HG02870 (cell line): ENCODE measurements around the gene SMIM35.

Experiments used
- ATAC-seq: cut with Tn5 transposase; IDR thresholded peaks from one replicate; pipeline ENCODE4 v1.9.1; 2021; ENCODE audit warnings: mild to moderate bottlenecking, moderate library complexity; ENCODE audit not compliant: unreplicated experiment

Gene SMIM35

DNA sequence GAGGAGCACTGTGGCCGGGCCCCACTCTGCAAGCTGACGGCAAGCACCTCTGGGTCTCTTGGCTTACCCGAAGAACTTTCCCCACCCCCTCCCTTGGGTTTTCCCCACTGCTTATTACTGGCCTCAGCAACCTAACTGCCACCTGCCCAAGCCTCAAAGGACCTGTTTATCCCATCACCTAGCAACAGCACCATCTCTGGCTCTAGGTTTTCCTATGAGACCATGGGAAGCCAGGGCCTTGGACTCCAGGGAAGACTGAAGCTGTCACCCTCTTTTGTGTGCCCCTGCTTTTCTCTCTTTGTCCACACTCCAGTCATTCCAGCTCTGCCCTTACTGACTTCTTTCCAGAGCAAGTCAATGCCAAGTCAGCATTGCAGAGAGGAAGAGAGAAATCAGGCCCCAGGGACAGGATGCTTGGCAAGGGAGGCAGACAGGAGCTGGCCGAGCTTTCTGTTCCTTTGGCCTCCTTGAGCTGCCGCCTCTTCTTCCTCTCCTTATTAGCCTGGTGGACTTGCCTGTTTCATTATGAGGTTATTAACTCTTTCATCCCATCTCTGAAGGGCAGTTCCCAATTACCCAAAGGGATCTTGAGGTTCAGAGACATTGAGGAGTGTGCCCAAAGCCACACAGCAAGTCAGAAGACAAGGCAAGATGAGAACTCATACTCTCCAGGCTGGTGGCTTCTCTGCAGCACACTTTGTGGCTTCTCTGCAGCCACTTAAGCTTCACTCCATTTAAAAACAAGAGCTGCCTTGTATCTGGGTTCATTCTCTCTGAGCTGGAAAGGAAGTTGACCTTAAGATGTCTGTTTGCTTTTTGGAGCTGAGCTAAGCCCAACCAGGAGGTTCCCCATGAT is at the start of gene SMIM35:
SMIM35 (minus strand) TSS at position 51 of the 856 bp plus-strand sequence. CDS start 206 bp downstream, outside the sequence.
- no peak for ATAC-seq

DNA sequence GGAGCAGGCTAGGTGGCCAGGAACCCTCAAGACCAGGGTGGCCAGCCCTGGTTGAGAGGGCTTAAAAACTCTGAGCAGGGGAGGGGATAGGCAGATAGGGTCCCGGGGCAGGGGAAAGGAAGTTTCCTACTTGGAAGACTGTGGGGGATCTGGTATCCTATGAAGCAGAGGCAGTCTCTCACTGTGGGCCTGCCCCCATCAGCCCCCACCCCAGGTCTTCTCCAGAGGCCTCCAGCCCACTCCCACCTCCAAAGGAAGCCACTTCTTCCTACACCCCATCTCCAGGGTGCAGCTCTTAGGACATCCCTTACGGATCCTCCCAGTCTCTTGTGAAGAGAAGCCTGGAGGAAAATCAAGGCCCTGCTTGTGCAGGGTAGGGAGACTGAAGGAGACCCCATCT is 49.6 kb upstream of the SMIM35 start:
- ATAC-seq, result no peak

- ATAC-seq, result no peak
Measured at GRCh38 chr11:118135796-118136165, 49.0 kb upstream of the SMIM35 start.

GRCh38 chr11:118135051-118135795 is 48.5 kb upstream of the SMIM35 start:
- no peak for ATAC-seq

GRCh38 chr11:118133816-118134215 is 47.1 kb upstream of the SMIM35 start:
- no peak for ATAC-seq

DNA sequence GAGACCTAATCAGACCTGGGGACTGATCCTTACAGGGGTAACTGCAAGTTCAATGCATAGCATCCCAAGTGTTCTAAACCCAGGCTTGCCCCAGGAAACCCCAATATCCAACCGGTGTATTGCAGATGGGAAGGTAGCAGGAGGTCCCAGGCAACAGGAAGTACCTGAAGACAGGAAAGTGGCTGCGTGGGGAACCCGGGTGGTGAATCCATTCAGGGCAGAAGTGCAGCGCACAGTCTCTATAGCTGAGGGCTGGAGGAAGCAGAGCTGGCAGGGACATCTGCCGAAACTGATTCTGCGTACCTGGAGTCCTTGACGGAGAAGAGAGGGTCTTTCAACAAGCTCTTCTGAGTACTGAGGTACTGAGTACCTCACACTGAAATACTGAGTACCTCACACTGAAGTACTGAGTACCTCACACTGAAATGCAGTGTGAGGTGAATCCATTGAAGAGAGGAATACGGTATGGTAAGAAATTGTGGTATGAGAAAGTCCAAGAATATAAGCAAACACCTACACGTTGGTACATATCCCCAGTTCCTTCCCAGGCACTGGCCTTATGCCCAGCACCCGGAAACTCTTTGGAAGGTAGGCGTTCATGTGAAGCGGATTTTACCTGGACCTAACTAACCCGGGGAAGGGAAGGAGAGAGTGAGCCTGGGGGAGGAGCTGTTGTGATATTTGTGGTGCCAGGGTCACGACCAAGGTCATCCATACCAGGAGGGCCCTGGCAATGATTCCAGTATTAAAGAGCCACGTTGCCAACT is 45.8 kb upstream of the SMIM35 start:
- ATAC-seq, result no peak

DNA sequence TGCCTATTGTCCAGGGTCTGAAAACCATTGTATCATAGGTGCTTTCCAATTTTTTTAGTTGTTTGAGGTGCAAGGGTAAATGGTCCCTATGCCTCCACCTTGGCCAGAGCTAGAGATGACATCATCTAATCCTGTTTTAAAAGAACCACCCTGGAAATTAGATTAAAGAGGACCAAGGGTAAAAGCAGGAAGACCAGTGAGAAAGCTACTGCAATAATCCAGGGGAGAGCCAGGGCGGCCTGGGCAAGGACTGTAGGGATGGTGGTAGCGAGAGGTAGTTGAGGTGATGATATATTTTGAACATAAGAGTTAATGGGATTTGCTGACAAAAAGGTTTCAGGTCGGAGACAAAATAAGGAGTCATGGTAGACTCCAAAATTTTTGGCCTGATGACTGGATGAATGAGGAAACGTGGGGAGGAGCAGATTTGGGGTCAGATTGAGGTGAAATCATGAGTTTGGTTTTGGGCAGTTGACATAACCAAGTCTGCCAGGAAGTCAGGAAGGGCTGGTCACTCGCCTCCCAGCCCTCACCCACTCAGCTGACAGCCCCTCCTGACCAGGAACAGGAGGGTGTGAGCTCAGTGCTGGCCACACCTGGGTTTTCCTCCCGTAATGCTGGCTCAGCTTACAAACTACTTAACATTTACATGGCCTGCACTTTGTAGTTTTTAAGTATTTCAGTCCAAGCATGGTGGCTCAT is 42.9 kb upstream of the SMIM35 start:
- ATAC-seq, result no peak

- no peak for ATAC-seq
Measured at GRCh38 chr11:118128721-118129470, 42.1 kb upstream of the SMIM35 start.

- no peak for ATAC-seq
Measured at GRCh38 chr11:118128310-118128709, 41.5 kb upstream of the SMIM35 start.

DNA sequence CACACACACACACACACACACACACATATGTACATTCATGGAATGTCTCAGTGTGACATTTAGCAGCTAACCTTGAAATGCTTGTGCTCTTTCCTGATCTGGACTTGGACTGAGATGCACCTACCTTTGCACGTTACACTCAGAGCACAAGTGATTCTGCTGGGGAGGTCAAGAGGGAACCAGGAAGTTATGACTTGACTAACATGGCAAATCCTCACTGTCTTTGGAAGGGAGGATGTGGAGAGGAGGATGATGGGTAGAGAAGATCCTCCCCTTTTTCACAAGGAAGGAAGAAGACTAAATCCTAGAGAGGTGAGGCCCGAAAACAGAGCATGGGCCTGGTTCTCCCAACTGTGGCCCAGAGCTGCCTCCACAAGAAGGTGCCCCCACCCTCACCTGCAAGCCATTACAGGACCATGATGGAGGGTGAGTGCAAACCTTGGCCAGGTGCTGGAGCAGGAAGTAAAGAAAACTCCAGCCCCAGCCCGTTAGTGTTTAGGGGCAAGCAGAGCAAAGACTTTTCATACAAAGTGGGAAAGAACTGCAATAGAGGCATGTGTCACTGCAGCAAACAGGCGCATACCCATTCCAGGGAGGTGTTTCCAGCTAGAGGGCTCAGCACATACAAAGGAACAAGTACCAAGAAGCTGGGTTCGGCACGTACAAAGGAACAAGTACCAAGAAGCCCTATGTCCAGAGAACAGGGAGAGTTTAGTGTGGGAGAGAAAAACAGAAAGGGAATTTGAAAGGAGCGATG is 39.5 kb upstream of the SMIM35 start:
- ATAC-seq, result no peak

DNA sequence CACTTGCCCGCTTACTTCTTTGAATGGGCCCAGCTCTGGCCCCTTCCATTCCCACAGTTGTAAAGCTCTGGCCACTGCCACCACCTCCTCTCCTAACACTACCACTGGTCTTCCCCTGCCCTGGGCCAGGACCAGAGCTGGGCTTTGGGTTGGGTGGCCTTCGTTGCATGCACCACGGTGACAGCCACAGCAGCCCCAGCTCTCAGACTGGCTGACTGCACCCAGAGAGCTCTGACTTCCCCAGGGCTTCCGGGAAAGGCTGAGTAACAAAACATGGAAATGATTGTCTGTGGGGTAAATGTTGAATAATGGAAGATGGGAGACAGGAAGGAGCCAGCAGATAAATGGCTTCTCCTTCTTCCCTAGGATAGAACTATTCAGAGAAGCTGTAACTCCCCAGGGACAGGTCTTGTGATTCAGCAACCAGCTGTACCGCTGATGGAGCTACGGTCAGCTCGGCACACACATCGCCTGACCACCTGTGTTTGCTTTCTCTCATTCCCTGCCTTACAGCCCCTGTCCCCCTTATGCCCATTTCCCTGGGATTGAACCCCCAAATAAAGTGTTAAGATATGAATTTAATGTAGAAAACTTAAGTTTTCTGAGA is 38.3 kb upstream of the SMIM35 start:
- no peak for ATAC-seq

- no peak for ATAC-seq
Measured at GRCh38 chr11:118120793-118121192, 34.0 kb upstream of the SMIM35 start.

DNA sequence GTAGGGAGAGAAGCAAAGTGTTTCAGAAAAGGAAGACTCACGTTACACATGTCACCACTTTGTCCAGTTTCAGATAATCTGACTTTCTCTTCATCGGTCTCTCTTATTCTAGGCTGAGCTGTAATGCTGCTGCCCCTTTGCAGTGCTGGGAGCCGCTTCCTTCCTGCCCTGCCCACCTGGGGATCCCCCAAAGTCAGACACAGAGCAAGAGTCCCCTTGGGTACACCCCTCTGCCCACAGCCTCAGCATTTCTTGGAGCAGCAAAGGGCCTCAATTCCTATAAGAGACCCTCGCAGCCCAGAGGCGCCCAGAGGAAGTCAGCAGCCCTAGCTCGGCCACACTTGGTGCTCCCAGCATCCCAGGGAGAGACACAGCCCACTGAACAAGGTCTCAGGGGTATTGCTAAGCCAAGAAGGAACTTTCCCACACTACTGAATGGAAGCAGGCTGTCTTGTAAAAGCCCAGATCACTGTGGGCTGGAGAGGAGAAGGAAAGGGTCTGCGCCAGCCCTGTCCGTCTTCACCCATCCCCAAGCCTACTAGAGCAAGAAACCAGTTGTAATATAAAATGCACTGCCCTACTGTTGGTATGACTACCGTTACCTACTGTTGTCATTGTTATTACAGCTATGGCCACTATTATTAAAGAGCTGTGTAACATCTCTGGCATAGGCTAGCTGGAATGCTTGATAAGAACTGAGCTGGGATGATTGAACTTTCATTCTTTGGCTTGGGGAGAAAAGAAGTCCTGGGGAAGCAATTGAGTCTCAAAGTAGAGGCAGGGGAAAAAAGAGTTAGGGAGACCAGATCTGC is 31.2 kb upstream of the SMIM35 start:
- no peak for ATAC-seq

GRCh38 chr11:118115048-118115447 is 28.3 kb upstream of the SMIM35 start:
- no peak for ATAC-seq

GRCh38 chr11:118114266-118114665 is 27.5 kb upstream of the SMIM35 start:
- ATAC-seq, result no peak

DNA sequence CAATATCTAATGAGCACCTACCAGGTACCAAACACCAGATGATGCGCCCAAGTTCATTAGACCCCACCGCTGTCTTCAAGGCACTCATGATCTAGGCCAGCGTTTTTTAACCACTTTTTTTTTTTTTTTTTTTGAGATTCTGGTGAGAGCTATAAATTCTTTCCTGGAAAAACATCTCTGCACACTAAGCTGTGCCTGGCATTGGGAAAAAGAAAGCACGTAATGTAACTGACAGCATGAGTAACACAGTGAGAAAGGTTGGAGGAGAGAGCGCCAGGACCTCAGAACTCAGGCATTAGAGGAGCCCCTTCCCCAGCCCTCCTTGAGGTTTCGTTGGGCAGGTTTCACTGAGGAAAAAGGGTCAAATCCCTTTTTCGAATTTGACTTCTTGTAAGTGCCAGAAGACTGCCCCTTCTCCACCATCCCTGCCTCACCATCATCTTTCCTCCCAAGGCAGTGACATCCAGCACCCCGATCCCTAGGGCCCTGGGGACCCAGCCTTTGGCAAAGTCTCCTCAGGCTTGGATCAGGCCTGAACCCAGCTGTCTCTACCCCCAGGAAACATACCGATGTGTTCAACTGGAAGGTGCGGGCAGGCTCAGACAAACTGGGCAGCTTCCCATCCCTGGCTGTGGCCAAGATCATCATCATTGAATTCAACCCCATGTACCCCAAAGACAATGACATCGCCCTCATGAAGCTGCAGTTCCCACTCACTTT is 26.1 kb upstream of the SMIM35 start:
- no peak for ATAC-seq

- no peak for ATAC-seq
Measured at GRCh38 chr11:118111744-118112035, 24.9 kb upstream of the SMIM35 start.
